GM18511 (cell line): Measurements from ENCODE around the gene SLC6A12.
A peak's percentile ranks its signal among the peaks of the same experiment; 100 is the strongest.
"Not testable (repeated sequence)": the region's sequence is repeated elsewhere in the genome, so short reads cannot be mapped to it uniquely, and the experiment has no call there.

ENCODE experiments used
- ATAC-seq: cut with Tn5 transposase; IDR thresholded peaks from one replicate; pipeline ENCODE4 v1.9.1; 2021; ENCODE audit warnings: mild to moderate bottlenecking, moderate library complexity; ENCODE audit not compliant: unreplicated experiment

SLC6A12 gene

DNA sequence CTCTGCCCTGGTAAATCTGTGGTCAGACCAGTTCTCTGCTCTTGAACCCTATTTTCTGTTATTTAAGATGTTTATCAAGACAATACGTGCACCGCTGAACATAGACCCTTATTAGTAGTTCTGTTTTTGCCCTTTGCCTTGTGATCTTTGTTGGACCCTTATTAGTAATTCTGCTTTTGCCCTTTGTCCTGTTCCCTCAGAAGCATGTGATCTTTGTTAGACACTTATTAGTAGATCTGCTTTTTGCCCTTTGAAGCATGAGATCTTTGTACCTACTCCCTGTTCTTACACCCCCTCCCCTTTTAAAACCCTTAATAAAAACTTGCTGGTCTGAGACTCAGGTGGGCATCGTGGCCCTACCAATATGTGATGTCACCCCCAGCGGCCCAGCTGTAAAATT lies 22.0 kb upstream of the SLC6A12 start:
- not testable (repeated sequence) for ATAC-seq

DNA sequence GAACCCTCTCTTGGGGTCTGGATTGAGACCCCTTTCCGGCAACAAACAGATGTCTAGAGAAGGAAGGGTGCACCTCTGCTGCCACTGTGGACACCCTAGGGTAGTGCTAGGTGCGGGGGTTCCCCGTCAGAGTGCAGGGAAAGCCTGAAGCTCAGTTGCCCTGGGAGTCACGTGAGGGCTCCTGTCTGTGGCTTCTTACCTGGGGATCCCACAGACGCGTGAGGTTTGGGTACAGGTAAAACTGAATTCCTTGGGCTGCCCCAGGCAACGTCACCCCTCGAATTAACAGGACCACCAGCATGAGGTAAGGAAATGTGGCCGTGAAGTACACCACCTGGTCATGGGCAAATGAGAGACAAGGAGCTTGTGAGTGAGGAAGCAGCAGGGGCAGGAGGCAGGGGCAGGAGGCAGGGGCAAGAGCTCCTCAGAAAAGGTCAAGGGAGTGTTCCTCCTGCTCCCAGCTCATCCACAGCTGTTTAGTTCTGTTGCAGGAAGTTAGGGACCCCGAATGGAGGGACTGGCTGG lies 21.0 kb upstream of the SLC6A12 start:
- ATAC-seq, result no peak

DNA sequence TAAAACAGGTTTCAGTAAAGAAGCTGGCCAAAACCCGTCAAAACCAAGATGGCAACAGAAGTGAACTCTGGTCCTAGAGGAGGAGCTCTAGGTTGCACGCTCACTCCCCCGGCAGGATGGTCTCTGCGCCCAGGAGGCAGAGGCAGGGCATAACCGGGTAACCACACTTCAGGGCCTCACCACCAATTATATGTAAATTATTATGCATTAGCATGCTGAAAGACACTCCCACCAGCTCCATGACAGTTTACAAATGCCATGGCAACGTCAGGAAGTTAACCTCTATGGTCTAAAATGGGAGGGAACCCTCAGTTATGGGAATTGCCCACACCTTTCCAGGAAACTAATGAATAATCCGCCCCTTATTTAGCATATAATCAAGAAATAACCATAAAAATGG lies 20.1 kb upstream of the SLC6A12 start:
- ATAC-seq, result no peak

DNA sequence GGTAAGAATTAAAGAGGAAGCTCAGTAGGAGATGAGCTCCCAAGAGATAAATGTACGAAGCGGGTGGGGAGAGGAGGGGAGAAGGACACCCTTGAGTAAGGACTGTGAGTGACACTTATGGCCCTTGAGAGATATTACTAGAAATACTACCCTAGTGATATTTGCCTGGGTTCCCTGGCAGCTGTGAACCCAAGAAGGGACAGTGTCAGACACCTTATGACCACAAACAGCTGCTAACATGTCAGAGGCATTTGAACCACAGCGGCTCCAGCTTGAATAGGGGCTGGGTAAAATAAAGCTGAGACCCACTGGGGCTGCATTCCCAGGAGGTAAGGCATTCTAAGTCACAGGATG lies 19.6 kb upstream of the SLC6A12 start:
- no peak for ATAC-seq

GRCh38 chr12:232731-233614 lies 19.0 kb upstream of the SLC6A12 start:
- no peak for ATAC-seq

DNA sequence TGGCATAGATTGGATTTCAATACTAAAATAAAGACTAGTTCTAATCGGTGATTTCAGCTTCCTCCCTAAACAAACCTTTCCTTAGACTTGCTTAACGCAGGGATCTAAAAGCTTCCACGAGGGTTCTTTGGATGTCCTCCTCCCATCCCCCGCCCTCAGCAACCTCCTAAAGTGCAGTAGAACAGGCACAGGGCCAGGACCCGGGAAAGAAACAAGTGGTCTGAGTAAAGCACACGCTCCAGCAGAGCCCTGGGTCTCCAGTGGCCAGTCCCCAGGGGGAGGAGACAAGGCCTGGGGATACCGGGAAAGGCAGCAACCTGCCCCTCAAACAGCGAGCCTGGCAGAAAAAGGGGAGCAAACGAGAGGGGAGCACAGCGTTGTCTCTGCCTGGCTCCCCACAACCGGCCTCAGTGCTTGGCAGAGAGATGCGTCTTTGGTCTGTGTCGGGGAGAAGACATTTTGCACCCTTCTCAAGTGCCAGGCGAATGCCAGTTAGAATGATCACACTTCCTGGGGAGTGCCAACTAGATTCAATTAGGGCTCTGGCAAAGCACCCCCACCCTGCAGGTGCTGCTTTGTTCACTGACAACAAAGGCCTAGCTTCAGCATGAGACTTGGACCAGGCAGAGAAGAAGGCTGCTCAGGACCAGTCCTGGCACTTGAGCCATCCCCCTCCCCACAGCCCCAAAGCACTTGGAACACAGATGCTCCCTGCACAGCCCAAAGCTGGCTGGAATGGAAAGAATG lies 17.1 kb upstream of the SLC6A12 start:
- ATAC-seq, result no peak

GRCh38 chr12:229441-230191 lies 15.7 kb upstream of the SLC6A12 start:
- ATAC-seq, result no peak

GRCh38 chr12:228846-229200 lies 14.9 kb upstream of the SLC6A12 start:
- ATAC-seq, result no peak

GRCh38 chr12:227923-228845 lies 14.2 kb upstream of the SLC6A12 start:
- no peak for ATAC-seq

DNA sequence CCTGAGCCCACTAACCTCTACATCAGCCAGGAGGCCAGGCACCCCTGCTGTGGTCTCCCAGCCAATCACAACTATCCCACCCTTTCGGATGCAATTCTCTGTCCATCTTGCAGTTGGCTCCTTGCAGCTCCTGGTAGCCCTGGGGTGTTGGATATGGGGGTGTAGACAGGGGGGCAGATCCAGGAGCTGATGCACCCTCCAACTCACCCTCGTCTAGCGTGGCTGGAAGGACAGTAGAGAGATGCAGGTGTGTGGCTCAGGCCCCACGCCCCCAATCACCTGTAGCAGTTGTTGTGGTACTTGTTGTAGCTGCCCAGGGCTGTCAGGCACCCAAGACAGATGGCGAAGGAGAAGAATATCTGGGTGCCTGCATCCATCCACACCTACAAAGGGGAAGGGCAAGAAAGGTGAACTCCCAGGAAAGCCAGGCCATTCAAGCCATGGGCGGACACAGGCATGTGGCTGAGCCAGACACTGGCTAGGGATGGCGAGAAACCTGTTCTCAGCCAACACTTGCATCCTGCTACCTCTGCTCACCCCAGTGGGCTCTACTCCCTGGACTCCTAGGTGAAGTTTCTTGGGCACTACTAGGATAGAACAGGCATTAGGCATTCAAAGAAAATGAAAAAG lies 13.4 kb upstream of the SLC6A12 start:
- no peak for ATAC-seq

- no peak for ATAC-seq
Measured at GRCh38 chr12:226401-226800, 12.4 kb upstream of the SLC6A12 start.

GRCh38 chr12:225012-225411 lies 11.1 kb upstream of the SLC6A12 start:
- no peak for ATAC-seq

GRCh38 chr12:224330-224729 lies 10.4 kb upstream of the SLC6A12 start:
- ATAC-seq, result no peak

- no peak for ATAC-seq
Measured at GRCh38 chr12:223841-224240, 9.9 kb upstream of the SLC6A12 start.

- ATAC-seq, result no peak
Measured at GRCh38 chr12:221736-222135, 7.8 kb upstream of the SLC6A12 start.

- no peak for ATAC-seq
Measured at GRCh38 chr12:220946-221550, 7.1 kb upstream of the SLC6A12 start.

GRCh38 chr12:220491-220890 lies 6.5 kb upstream of the SLC6A12 start:
- no peak for ATAC-seq

DNA sequence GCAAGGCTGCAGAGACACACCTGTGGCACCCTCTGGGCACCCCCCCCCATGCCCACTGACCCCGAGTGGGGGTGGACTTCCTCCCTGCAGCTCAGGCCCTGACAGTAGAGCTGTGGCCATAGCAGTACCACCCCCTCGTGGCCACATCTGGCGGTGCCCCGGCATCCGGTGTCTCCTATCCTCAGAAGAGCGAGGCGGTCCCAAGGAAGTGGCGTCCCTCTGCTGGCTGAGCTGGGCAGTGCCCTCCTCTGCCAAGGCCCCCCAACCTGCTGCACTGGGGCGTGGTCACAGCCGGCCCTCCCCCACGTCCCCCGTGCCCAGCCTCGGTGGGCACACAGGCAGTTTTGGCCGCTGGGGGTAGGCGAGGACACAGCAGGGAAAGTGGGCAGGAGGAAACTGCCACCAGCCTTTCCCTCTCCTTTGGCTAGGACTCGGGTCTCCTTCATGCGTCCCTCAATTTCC lies 6.0 kb upstream of the SLC6A12 start:
- peak; percentile 73 for ATAC-seq
